DOHH2 (cell line): ENCODE data around the gene ANAPC2.

Experiments used
- EZH2phosphoT487 ChIP-seq: fragments of 200-600 bp; sonication (generic); IDR thresholded peaks from 2 replicates; pipeline ENCODE4 v1.6.1; 2017; ENCODE audit warnings: borderline replicate concordance, mild to moderate bottlenecking, antibody characterized with exemption, low read length, moderate library complexity, mixed read lengths
- TF ChIP-seq, protein P1 (sequence below): fragments of 200-600 bp; sonication (generic); IDR thresholded peaks from one replicate; pipeline ENCODE4 v1.5.1; 2014; ENCODE audit warnings: antibody characterized with exemption, mild to moderate bottlenecking, low read depth, low read length; ENCODE audit not compliant: poor library complexity, severe bottlenecking

- TF ChIP-seq, protein P1, sequence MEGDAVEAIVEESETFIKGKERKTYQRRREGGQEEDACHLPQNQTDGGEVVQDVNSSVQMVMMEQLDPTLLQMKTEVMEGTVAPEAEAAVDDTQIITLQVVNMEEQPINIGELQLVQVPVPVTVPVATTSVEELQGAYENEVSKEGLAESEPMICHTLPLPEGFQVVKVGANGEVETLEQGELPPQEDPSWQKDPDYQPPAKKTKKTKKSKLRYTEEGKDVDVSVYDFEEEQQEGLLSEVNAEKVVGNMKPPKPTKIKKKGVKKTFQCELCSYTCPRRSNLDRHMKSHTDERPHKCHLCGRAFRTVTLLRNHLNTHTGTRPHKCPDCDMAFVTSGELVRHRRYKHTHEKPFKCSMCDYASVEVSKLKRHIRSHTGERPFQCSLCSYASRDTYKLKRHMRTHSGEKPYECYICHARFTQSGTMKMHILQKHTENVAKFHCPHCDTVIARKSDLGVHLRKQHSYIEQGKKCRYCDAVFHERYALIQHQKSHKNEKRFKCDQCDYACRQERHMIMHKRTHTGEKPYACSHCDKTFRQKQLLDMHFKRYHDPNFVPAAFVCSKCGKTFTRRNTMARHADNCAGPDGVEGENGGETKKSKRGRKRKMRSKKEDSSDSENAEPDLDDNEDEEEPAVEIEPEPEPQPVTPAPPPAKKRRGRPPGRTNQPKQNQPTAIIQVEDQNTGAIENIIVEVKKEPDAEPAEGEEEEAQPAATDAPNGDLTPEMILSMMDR = no peak
- no peak for TF ChIP-seq EZH2phosphoT487
These were observed 35.0 kb upstream of the ANAPC2 start for GRCh38 chr9:137223078-137223970.
